Measurements from ENCODE around the gene HIPK2. TPM values are rescaled to one million over a fixed set of nuclear protein-coding genes. Genes with fewer than 3 reads are reported as not detected.

Gene HIPK2
- polyA plus RNA-seq, 1 donor, result 12.6 TPM

GRCh38 chr7:139727151-139727705, 50.6 kb downstream of the HIPK2 start:
- Histone ChIP-seq H3K4me1 (ENCODE audit: control insufficient read depth, insufficient read depth, low read length) (peaks cover 8% of the 10 kb centered on the region), H3K36me3 (ENCODE audit: control insufficient read depth, insufficient read depth, low read length) (peaks cover 3% of the 10 kb centered on the region), H3K27me3 (ENCODE audit: control insufficient read depth, insufficient read depth, low read length) (no peaks in the 10 kb centered on the region), H3K4me3 (ENCODE audit: low read length) (no peak overlapping the region), H3K9me3 (ENCODE audit: control insufficient read depth, low read depth, low read length) (peaks cover 5% of the 10 kb centered on the region), H3K27ac (ENCODE audit: low read length) (no peak overlapping the region)
- no peak for DNase-seq
- 89% methylated on average over 3 of the region's 3 CpGs for WGBS (ENCODE audit: insufficient coverage, low lambda C conversion rate)

GRCh38 chr7:139726485-139726869, 51.3 kb downstream of the HIPK2 start:
- no peak overlapping the region for H3K27ac ChIP-seq (ENCODE audit: low read length)
- no peak for DNase-seq
- 85% methylated on average over 2 of the region's 3 CpGs for WGBS (ENCODE audit: insufficient coverage, low lambda C conversion rate)

GRCh38 chr7:139725858-139726484, 51.8 kb downstream of the HIPK2 start:
- no peaks in the 10 kb centered on the region for H3K27me3 ChIP-seq (ENCODE audit: control insufficient read depth, insufficient read depth, low read length)
- peaks cover 3% of the 10 kb centered on the region for H3K36me3 ChIP-seq (ENCODE audit: control insufficient read depth, insufficient read depth, low read length)
- no peak overlapping the region for H3K4me3 ChIP-seq (ENCODE audit: low read length)
- peaks cover 12% of the 10 kb centered on the region for H3K4me1 ChIP-seq (ENCODE audit: control insufficient read depth, insufficient read depth, low read length)
- H3K27ac ChIP-seq (ENCODE audit: low read length), result peak overlapping the region; percentile 24
- WGBS (ENCODE audit: insufficient coverage, low lambda C conversion rate), result 40% methylated on average over 1 of the region's 6 CpGs
- DNase-seq, result peak in 1 of 2 donors; percentile 39
- H3K9me3 ChIP-seq (ENCODE audit: control insufficient read depth, low read depth, low read length), result peaks cover 5% of the 10 kb centered on the region

More at GRCh38 chr7:139726485-139726869, 51.3 kb downstream of the HIPK2 start:
- peaks cover 5% of the 10 kb centered on the region for H3K9me3 ChIP-seq (ENCODE audit: control insufficient read depth, low read depth, low read length)
- peaks cover 9% of the 10 kb centered on the region for H3K4me1 ChIP-seq (ENCODE audit: control insufficient read depth, insufficient read depth, low read length)
- H3K36me3 ChIP-seq (ENCODE audit: control insufficient read depth, insufficient read depth, low read length), result peaks cover 3% of the 10 kb centered on the region
- no peak overlapping the region for H3K4me3 ChIP-seq (ENCODE audit: low read length)
- H3K27me3 ChIP-seq (ENCODE audit: control insufficient read depth, insufficient read depth, low read length), result no peaks in the 10 kb centered on the region

GRCh38 chr7:139725077-139725476, 52.7 kb downstream of the HIPK2 start:
- no peak for DNase-seq
- 92% methylated on average over 2 of the region's 6 CpGs for WGBS (ENCODE audit: insufficient coverage, low lambda C conversion rate)
- H3K9me3 ChIP-seq (ENCODE audit: control insufficient read depth, low read depth, low read length), result peaks cover 5% of the 10 kb centered on the region

GRCh38 chr7:139722604-139723003, 55.2 kb downstream of the HIPK2 start:
- Histone ChIP-seq H3K27me3 (ENCODE audit: control insufficient read depth, insufficient read depth, low read length) (no peaks in the 10 kb centered on the region), H3K4me3 (ENCODE audit: low read length) (no peak overlapping the region), H3K9me3 (ENCODE audit: control insufficient read depth, low read depth, low read length) (no peaks in the 10 kb centered on the region), H3K4me1 (ENCODE audit: control insufficient read depth, insufficient read depth, low read length) (peaks cover 12% of the 10 kb centered on the region), H3K27ac (ENCODE audit: low read length) (peak overlapping the region; percentile 10), H3K36me3 (ENCODE audit: control insufficient read depth, insufficient read depth, low read length) (no peaks in the 10 kb centered on the region)
- WGBS (ENCODE audit: insufficient coverage, low lambda C conversion rate), result 80% methylated on average over 1 of the region's 4 CpGs
- DNase-seq, result no peak

More at GRCh38 chr7:139725077-139725476, 52.7 kb downstream of the HIPK2 start:
- H3K4me3 ChIP-seq (ENCODE audit: low read length), result no peak overlapping the region
- H3K36me3 ChIP-seq (ENCODE audit: control insufficient read depth, insufficient read depth, low read length), result peaks cover 3% of the 10 kb centered on the region
- peaks cover 12% of the 10 kb centered on the region for H3K4me1 ChIP-seq (ENCODE audit: control insufficient read depth, insufficient read depth, low read length)
- H3K27me3 ChIP-seq (ENCODE audit: control insufficient read depth, insufficient read depth, low read length), result no peaks in the 10 kb centered on the region
- peak overlapping the region; percentile 24 for H3K27ac ChIP-seq (ENCODE audit: low read length)

- peak in 1 of 2 donors; percentile 61 for DNase-seq
- 0% methylated on average over 1 of the region's 2 CpGs for WGBS (ENCODE audit: insufficient coverage, low lambda C conversion rate)
- Histone ChIP-seq H3K9me3 (ENCODE audit: control insufficient read depth, low read depth, low read length) (no peaks in the 10 kb centered on the region), H3K27me3 (ENCODE audit: control insufficient read depth, insufficient read depth, low read length) (no peaks in the 10 kb centered on the region), H3K4me3 (ENCODE audit: low read length) (no peak overlapping the region), H3K4me1 (ENCODE audit: control insufficient read depth, insufficient read depth, low read length) (peaks cover 12% of the 10 kb centered on the region), H3K27ac (ENCODE audit: low read length) (peak overlapping the region; percentile 33), H3K36me3 (ENCODE audit: control insufficient read depth, insufficient read depth, low read length) (peaks cover 3% of the 10 kb centered on the region)
Measured at GRCh38 chr7:139721821-139722220, 56.0 kb downstream of the HIPK2 start.

GRCh38 chr7:139721417-139721816, 56.4 kb downstream of the HIPK2 start:
- Histone ChIP-seq H3K9me3 (ENCODE audit: control insufficient read depth, low read depth, low read length) (no peaks in the 10 kb centered on the region), H3K36me3 (ENCODE audit: control insufficient read depth, insufficient read depth, low read length) (peaks cover 7% of the 10 kb centered on the region), H3K4me1 (ENCODE audit: control insufficient read depth, insufficient read depth, low read length) (peaks cover 12% of the 10 kb centered on the region), H3K27me3 (ENCODE audit: control insufficient read depth, insufficient read depth, low read length) (no peaks in the 10 kb centered on the region), H3K27ac (ENCODE audit: low read length) (peak overlapping the region; percentile 33), H3K4me3 (ENCODE audit: low read length) (no peak overlapping the region)
- no CpG with 5 or more reads among the region's 4 CpGs for WGBS (ENCODE audit: insufficient coverage, low lambda C conversion rate)
- DNase-seq, result peak in 1 of 2 donors; percentile 38

GRCh38 chr7:139720705-139721231, 57.0 kb downstream of the HIPK2 start:
- Histone ChIP-seq H3K4me3 (ENCODE audit: low read length) (no peak overlapping the region), H3K4me1 (ENCODE audit: control insufficient read depth, insufficient read depth, low read length) (peaks cover 12% of the 10 kb centered on the region), H3K27me3 (ENCODE audit: control insufficient read depth, insufficient read depth, low read length) (no peaks in the 10 kb centered on the region), H3K9me3 (ENCODE audit: control insufficient read depth, low read depth, low read length) (no peaks in the 10 kb centered on the region), H3K36me3 (ENCODE audit: control insufficient read depth, insufficient read depth, low read length) (peaks cover 13% of the 10 kb centered on the region), H3K27ac (ENCODE audit: low read length) (peak overlapping the region; percentile 9)
- peak in 1 of 2 donors; percentile 57 for DNase-seq
- WGBS (ENCODE audit: insufficient coverage, low lambda C conversion rate), result no CpG with 5 or more reads among the region's 12 CpGs

GRCh38 chr7:139720186-139720585, 57.6 kb downstream of the HIPK2 start:
- no peak for DNase-seq
- Histone ChIP-seq H3K4me1 (ENCODE audit: control insufficient read depth, insufficient read depth, low read length) (peaks cover 12% of the 10 kb centered on the region), H3K36me3 (ENCODE audit: control insufficient read depth, insufficient read depth, low read length) (peaks cover 18% of the 10 kb centered on the region), H3K27me3 (ENCODE audit: control insufficient read depth, insufficient read depth, low read length) (no peaks in the 10 kb centered on the region), H3K4me3 (ENCODE audit: low read length) (no peak overlapping the region), H3K27ac (ENCODE audit: low read length) (no peak overlapping the region), H3K9me3 (ENCODE audit: control insufficient read depth, low read depth, low read length) (no peaks in the 10 kb centered on the region)
- WGBS (ENCODE audit: insufficient coverage, low lambda C conversion rate), result 100% methylated on average over 1 of the region's 6 CpGs

GRCh38 chr7:139718859-139719258, 58.9 kb downstream of the HIPK2 start:
- no peak for DNase-seq
- H3K36me3 ChIP-seq (ENCODE audit: control insufficient read depth, insufficient read depth, low read length), result peaks cover 28% of the 10 kb centered on the region
- 87% methylated on average over 3 of the region's 9 CpGs for WGBS (ENCODE audit: insufficient coverage, low lambda C conversion rate)
- no peak overlapping the region for H3K27ac ChIP-seq (ENCODE audit: low read length)
- no peaks in the 10 kb centered on the region for H3K27me3 ChIP-seq (ENCODE audit: control insufficient read depth, insufficient read depth, low read length)
- H3K9me3 ChIP-seq (ENCODE audit: control insufficient read depth, low read depth, low read length), result no peaks in the 10 kb centered on the region
- no peak overlapping the region for H3K4me3 ChIP-seq (ENCODE audit: low read length)
- peaks cover 12% of the 10 kb centered on the region for H3K4me1 ChIP-seq (ENCODE audit: control insufficient read depth, insufficient read depth, low read length)

Data from large intestine (tissue), 3 donors.